Lower leg skin (tissue), 4 donors: ENCODE data around the gene SPATA46. TPM values are rescaled to one million over a fixed set of nuclear protein-coding genes. Genes with fewer than 3 reads are reported as not detected.

Experiments used
- DNase-seq, 2 donors: peaks; one replicate each; pipeline ENCODE4 v3.0.0-alpha.2; 2019; ENCODE audit warnings: low spot score in 2 of 2
- H3K4me3 ChIP-seq: fragments of 200-600 bp; sonication (generic); 2 replicates; pipeline ENCODE4 v1.5.1; 2017; ENCODE audit warnings: mild to moderate bottlenecking, low read depth; ENCODE audit not compliant: poor library complexity, severe bottlenecking
- POLR2A ChIP-seq, 2 donors: fragments of 450-650 bp; IDR thresholded peaks; one replicate each; pipeline ENCODE4 v1.6.1; 2016 to 2017; ENCODE audit warnings: antibody characterized with exemption in 2 of 2, mild to moderate bottlenecking in 1 of 2, moderate library complexity in 1 of 2
- whole genome bisulfite sequencing, 2 donors: methylation state at CpG; one replicate each; pipeline ENCODE4 v1.1.5; 2018; 5-methylcytosine and 5-hydroxymethylcytosine counted together
- intact Hi-C: fragments of 100-400 bp; cut with DNase I; formaldehyde crosslinking; loops from one replicate; pipeline ENCODE4 v1.15.0; 2023; ENCODE audit warnings: low total_unique reads
- total RNA-seq, 4 donors: library from RNA; depleted of rRNA; stranded (reverse); fragments of >200 nt; gene quantifications; one replicate each; pipeline ENCODE4 v1.1.0, GENCODE V29; 2016
- TF ChIP-seq, protein P1 (sequence below), 3 donors: fragments of 450-650 bp; IDR thresholded peaks; one replicate each; pipeline ENCODE4 v1.5.1; 2016; ENCODE audit warnings: antibody characterized with exemption in 3 of 3, mild to moderate bottlenecking in 3 of 3, moderate library complexity in 2 of 3

The SPATA46 gene
- total RNA-seq, 4 donors from 2014 or later = not detected

DNA sequence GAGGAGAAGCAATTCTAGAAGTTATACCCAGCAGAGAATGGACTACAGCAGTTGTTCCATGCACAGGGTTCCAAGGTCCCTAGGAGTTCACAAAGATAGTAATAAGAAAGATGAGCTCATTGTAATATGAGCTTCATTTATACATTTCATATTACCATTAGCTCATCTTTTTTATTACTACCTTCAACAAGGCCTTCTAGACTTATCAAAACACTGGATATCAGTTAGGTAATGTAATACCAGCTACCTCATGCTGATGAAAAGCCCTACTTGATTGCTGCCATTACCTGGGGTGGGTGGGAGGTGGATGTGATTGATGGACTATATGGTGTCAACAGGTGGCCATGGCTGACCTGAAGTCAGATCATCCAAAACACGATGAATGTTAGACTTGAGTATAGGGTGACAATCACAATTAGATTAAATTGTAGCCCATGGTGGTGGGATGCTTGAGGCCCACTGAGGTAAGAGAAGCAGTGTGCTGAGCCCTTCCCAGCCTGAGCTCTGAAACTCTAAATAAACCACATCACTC lies 34.1 kb downstream of the SPATA46 start:
- H3K4me3 ChIP-seq = no peak overlapping the region
- TF ChIP-seq, protein P1, sequence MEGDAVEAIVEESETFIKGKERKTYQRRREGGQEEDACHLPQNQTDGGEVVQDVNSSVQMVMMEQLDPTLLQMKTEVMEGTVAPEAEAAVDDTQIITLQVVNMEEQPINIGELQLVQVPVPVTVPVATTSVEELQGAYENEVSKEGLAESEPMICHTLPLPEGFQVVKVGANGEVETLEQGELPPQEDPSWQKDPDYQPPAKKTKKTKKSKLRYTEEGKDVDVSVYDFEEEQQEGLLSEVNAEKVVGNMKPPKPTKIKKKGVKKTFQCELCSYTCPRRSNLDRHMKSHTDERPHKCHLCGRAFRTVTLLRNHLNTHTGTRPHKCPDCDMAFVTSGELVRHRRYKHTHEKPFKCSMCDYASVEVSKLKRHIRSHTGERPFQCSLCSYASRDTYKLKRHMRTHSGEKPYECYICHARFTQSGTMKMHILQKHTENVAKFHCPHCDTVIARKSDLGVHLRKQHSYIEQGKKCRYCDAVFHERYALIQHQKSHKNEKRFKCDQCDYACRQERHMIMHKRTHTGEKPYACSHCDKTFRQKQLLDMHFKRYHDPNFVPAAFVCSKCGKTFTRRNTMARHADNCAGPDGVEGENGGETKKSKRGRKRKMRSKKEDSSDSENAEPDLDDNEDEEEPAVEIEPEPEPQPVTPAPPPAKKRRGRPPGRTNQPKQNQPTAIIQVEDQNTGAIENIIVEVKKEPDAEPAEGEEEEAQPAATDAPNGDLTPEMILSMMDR (IDR thresholded peaks at IDR 0.05) = no peak
- no peak for TF ChIP-seq POLR2A (IDR thresholded peaks at IDR 0.05)
- intact Hi-C loops = no loop called here
- no peak for DNase-seq
- 87 to 91% methylated on average over 1 of the region's 1 CpG for WGBS, 2 donors

DNA sequence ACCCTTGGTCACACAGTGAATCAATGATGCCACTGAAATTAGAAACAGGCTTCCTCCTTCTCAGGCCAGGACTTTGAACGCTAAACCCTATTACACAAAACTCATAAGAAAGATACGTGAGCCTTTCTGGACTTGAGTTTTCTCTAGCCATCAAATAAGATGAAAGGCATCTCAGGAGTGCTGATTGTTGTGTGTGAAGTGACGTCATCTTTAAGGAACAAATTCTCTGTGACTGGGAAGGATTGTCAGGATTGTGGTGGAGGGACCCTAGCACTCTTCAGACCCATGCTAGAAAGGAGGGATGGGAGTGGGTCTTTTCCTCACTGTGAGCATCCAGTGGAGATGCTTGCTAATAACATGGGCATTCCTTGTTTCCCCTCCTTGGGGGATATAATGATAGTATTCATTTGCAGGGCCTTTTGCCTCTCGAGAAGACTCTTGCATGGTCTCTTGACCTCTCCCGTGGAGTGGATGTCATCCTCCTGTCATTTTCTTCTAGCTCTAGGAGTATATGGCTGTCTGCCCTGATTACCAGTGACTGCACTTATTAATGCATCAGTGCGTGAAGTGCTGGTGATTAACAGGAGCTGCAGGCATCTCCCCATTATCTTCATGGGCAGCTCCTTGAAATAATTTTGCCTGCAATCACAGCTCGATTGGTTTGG lies 39.9 kb downstream of the SPATA46 start:
- no peak overlapping the region for H3K4me3 ChIP-seq
- TF ChIP-seq, protein P1 (IDR thresholded peaks at IDR 0.05) = no peak
- no peak for TF ChIP-seq POLR2A (IDR thresholded peaks at IDR 0.05)

DNA sequence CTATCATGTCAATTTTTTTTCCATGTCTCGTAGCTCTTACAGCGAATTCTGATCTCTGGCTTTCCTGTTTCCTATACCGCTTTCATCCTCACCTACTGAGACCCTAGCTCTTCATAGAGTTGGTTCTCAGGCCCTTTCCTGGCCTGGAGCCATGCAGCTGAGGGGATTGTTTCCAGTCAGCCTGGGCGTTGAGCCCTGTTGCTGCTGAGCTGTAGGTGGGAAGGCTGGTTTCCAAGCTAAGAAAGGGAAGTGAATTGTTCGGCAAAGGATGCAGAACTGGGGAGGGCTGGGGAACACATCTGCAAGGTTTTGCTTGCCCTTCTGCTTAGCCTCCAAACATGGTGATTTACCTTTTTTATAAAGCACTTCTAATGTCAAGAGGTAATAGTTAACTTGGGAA lies 41.5 kb downstream of the SPATA46 start:
- WGBS, 2 donors = 69 to 74% methylated on average over 5 of the region's 5 CpGs
- H3K4me3 ChIP-seq = no peak overlapping the region
- no peak for TF ChIP-seq POLR2A (IDR thresholded peaks at IDR 0.05)
- TF ChIP-seq, protein P1 (IDR thresholded peaks at IDR 0.05) = no peak
- intact Hi-C loops = no loop called here
- DNase-seq = no peak

More for the DNA sequence above, 39.9 kb downstream of the SPATA46 start:
- intact Hi-C loops = no loop called here
- DNase-seq = no peak
- WGBS, 2 donors = 74 to 82% methylated on average over 7 of the region's 7 CpGs

DNA sequence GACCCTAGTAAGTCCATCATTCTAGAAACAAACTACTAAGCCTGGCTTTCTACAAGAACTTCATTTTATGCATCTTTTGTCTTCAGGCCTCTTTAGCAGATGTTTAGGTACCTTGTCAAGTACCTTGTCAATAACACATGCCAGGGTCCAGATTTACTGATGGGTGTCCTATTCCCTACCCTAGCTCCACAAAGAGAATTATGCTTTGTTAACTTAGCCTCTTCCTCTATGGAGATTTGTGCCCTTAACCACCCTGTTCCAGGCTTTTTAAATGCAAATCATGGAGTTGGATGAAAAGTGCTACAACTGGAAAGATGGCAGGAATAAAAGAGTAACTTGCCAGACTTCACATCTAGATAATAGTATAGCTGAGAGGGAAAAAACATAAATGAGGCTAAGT lies 42.7 kb downstream of the SPATA46 start:
- no peak for DNase-seq
- intact Hi-C loops = no loop called here
- TF ChIP-seq POLR2A (IDR thresholded peaks at IDR 0.05) = no peak
- TF ChIP-seq, protein P1 (IDR thresholded peaks at IDR 0.05) = no peak
- H3K4me3 ChIP-seq = no peak overlapping the region

DNA sequence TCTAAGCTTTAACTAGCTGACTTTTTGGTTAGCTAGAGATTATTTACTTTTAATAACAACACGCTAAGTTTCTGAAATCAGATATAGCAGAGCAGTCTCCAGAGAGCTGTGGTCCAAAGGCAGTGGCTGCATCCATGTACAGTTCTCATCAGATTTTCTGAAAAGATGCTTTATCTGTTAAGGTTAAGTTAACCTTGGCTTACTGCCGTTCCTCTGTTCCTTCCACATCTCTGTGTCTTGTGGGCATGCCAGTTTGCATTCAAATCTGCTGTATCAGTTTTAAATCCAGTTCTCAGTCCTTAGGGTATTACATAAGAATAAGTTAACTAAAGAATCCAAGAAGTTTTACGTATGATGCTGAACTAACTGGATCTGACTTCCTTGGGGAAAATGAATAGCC lies 46.8 kb downstream of the SPATA46 start:
- 30 to 34% methylated on average over 3 of the region's 3 CpGs for whole genome bisulfite sequencing, 2 donors
- no peak overlapping the region for H3K4me3 ChIP-seq
- intact Hi-C loops = no loop called here
- TF ChIP-seq, protein P1 (IDR thresholded peaks at IDR 0.05) = no peak
- TF ChIP-seq POLR2A (IDR thresholded peaks at IDR 0.05) = no peak
- no peak for DNase-seq

DNA sequence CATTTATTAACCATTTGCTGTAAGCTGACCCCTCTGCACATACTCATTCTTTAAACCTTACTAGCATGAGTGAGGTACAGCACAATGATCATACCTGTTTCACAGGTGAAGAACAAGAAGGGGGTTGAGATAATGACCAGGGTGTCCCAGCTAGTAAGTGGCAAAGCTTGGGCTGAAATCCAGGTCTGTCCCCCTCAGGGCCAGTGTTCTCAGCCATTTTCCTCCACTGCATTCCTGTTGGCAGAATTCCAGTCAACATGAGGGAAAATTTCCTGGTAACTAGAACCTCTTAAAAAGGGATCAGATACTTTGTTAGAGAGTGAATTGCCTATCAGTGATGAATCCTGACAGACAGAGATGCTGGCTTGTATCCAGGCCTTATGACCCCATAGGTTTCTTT lies 48.1 kb downstream of the SPATA46 start:
- intact Hi-C loops = no loop called here
- no peak overlapping the region for H3K4me3 ChIP-seq
- DNase-seq = no peak
- TF ChIP-seq, protein P1 (IDR thresholded peaks at IDR 0.05) = no peak
- no peak for TF ChIP-seq POLR2A (IDR thresholded peaks at IDR 0.05)
